Measurements from ENCODE around the gene AMOT. TPM values are rescaled to one million over a fixed set of nuclear protein-coding genes. Genes with fewer than 3 reads are reported as not detected.

The AMOT gene
- total RNA-seq, 1 donor = 5.1 TPM

GRCh38 chrX:112812741-112813140 is 27.9 kb downstream of the AMOT start:
- Histone ChIP-seq H3K36me3 (ENCODE audit: insufficient read depth, low read length) (no peaks in the 10 kb centered on the region), H3K4me3 (ENCODE audit: insufficient read depth, low read length) (no peak overlapping the region), H2AFZ (ENCODE audit: low read length) (no peak overlapping the region), H3K79me2 (ENCODE audit: insufficient read depth, low read length) (no peaks in the 10 kb centered on the region), H3K4me2 (ENCODE audit: insufficient read depth, low read length) (no peak overlapping the region), H3K27ac (ENCODE audit: low read depth, low read length) (no peak overlapping the region), H4K20me1 (ENCODE audit: insufficient read depth, low read length) (no peaks in the 10 kb centered on the region), H3K27me3 (ENCODE audit: insufficient read depth, low read length) (peaks cover 5% of the 10 kb centered on the region), H3K9me3 (ENCODE audit: low read depth, low read length) (no peaks in the 10 kb centered on the region), H3K4me1 (ENCODE audit: insufficient read depth, low read length) (no peaks in the 10 kb centered on the region)
- TF ChIP-seq, protein P1, sequence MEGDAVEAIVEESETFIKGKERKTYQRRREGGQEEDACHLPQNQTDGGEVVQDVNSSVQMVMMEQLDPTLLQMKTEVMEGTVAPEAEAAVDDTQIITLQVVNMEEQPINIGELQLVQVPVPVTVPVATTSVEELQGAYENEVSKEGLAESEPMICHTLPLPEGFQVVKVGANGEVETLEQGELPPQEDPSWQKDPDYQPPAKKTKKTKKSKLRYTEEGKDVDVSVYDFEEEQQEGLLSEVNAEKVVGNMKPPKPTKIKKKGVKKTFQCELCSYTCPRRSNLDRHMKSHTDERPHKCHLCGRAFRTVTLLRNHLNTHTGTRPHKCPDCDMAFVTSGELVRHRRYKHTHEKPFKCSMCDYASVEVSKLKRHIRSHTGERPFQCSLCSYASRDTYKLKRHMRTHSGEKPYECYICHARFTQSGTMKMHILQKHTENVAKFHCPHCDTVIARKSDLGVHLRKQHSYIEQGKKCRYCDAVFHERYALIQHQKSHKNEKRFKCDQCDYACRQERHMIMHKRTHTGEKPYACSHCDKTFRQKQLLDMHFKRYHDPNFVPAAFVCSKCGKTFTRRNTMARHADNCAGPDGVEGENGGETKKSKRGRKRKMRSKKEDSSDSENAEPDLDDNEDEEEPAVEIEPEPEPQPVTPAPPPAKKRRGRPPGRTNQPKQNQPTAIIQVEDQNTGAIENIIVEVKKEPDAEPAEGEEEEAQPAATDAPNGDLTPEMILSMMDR (IDR thresholded peaks at IDR 0.05; ENCODE audit: extremely low read depth, low read depth, low read length) = no peak
- no peak for DNase-seq (ENCODE audit: insufficient read length, low spot score, missing footprints)

- H3K9me3 ChIP-seq (ENCODE audit: low read depth, low read length) = no peaks in the 10 kb centered on the region
- no peak overlapping the region for H2AFZ ChIP-seq (ENCODE audit: low read length)
- no peaks in the 10 kb centered on the region for H3K36me3 ChIP-seq (ENCODE audit: insufficient read depth, low read length)
- no peaks in the 10 kb centered on the region for H3K4me1 ChIP-seq (ENCODE audit: insufficient read depth, low read length)
- H3K27me3 ChIP-seq (ENCODE audit: insufficient read depth, low read length) = peaks cover 20% of the 10 kb centered on the region
- TF ChIP-seq, protein P1 (IDR thresholded peaks at IDR 0.05; ENCODE audit: extremely low read depth, low read depth, low read length) = no peak
- no peak overlapping the region for H3K27ac ChIP-seq (ENCODE audit: low read depth, low read length)
- no peak for DNase-seq (ENCODE audit: insufficient read length, low spot score, missing footprints)
- H3K4me2 ChIP-seq (ENCODE audit: insufficient read depth, low read length) = no peak overlapping the region
- H3K4me3 ChIP-seq (ENCODE audit: insufficient read depth, low read length) = no peak overlapping the region
- H4K20me1 ChIP-seq (ENCODE audit: insufficient read depth, low read length) = no peaks in the 10 kb centered on the region
- no peaks in the 10 kb centered on the region for H3K79me2 ChIP-seq (ENCODE audit: insufficient read depth, low read length)
Measured at GRCh38 chrX:112808651-112809195, 31.9 kb downstream of the AMOT start.

DNA sequence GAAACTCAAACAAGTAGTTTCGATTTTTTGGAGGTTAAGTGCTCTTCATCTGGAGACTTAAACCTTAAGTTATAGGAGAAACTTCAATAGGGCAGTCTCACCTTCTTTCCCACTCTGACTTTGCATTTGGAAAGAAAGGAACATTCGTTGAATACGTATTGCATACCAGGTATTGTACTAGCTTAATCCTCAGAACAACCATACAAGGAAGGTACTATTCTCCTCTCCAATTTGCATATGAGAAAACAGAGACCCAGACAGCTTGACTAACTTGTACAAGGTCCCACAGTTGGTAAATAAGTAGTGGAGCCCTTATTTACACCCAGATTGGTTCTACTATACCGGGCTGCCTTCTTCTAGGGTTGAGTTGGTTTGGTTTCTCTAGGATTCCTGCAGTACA is 32.6 kb downstream of the AMOT start:
- Histone ChIP-seq H3K27me3 (ENCODE audit: insufficient read depth, low read length) (peaks cover 20% of the 10 kb centered on the region), H2AFZ (ENCODE audit: low read length) (no peak overlapping the region), H3K79me2 (ENCODE audit: insufficient read depth, low read length) (no peaks in the 10 kb centered on the region), H3K4me3 (ENCODE audit: insufficient read depth, low read length) (no peak overlapping the region), H3K4me1 (ENCODE audit: insufficient read depth, low read length) (no peaks in the 10 kb centered on the region), H4K20me1 (ENCODE audit: insufficient read depth, low read length) (no peaks in the 10 kb centered on the region), H3K36me3 (ENCODE audit: insufficient read depth, low read length) (no peaks in the 10 kb centered on the region), H3K9me3 (ENCODE audit: low read depth, low read length) (no peaks in the 10 kb centered on the region), H3K27ac (ENCODE audit: low read depth, low read length) (no peak overlapping the region), H3K4me2 (ENCODE audit: insufficient read depth, low read length) (no peak overlapping the region)
- no peak for DNase-seq (ENCODE audit: insufficient read length, low spot score, missing footprints)
- TF ChIP-seq, protein P1 (IDR thresholded peaks at IDR 0.05; ENCODE audit: extremely low read depth, low read depth, low read length) = no peak

DNA sequence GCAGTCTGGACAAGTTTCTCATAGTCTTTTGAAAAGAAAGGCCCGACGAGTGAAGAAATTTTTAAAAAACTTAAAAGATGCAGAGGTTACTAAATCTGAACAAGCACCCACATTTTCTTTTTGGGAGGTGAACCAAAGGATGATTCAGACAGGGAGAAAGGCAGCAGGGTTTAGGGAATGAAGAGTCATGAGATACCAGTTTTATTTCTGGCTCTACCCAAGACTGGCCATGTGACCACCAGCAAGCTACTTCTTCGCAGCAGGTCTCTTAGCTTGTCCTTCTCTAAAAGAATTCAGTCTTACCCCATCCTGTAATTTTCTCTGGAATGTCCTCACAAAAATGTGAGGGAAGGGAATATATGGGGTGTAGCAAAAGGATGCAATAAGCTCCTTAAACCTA is 37.6 kb downstream of the AMOT start:
- no peak overlapping the region for H2AFZ ChIP-seq (ENCODE audit: low read length)
- TF ChIP-seq, protein P1 (IDR thresholded peaks at IDR 0.05; ENCODE audit: extremely low read depth, low read depth, low read length) = no peak
- no peaks in the 10 kb centered on the region for H3K36me3 ChIP-seq (ENCODE audit: insufficient read depth, low read length)

More for the DNA sequence above, 37.6 kb downstream of the AMOT start:
- Histone ChIP-seq H3K27me3 (ENCODE audit: insufficient read depth, low read length) (peaks cover 31% of the 10 kb centered on the region), H3K4me1 (ENCODE audit: insufficient read depth, low read length) (no peaks in the 10 kb centered on the region), H3K27ac (ENCODE audit: low read depth, low read length) (no peak overlapping the region), H3K9me3 (ENCODE audit: low read depth, low read length) (no peaks in the 10 kb centered on the region), H3K79me2 (ENCODE audit: insufficient read depth, low read length) (no peaks in the 10 kb centered on the region), H4K20me1 (ENCODE audit: insufficient read depth, low read length) (no peaks in the 10 kb centered on the region), H3K4me2 (ENCODE audit: insufficient read depth, low read length) (no peak overlapping the region), H3K4me3 (ENCODE audit: insufficient read depth, low read length) (no peak overlapping the region)
- DNase-seq (ENCODE audit: insufficient read length, low spot score, missing footprints) = no peak

Measured in osteoblast (primary cell).